GM21528 (cell line): Measurements from ENCODE around the gene NOD2.

Source experiments
- ATAC-seq: cut with Tn5 transposase; IDR thresholded peaks from one replicate; pipeline ENCODE4 v1.9.1; 2021; ENCODE audit warnings: mild to moderate bottlenecking, moderate library complexity; ENCODE audit not compliant: unreplicated experiment, low FRiP score

The NOD2 gene

GRCh38 chr16:50688867-50689266, 4.5 kb upstream of the NOD2 start:
- ATAC-seq, result no peak

- no peak for ATAC-seq
These were observed 3.2 kb upstream of the NOD2 start for GRCh38 chr16:50690177-50690576.

- ATAC-seq, result no peak
These were observed 785 bp upstream of the NOD2 start for GRCh38 chr16:50692644-50692998.

GRCh38 chr16:50694206-50694605, 800 bp downstream of the NOD2 start:
- ATAC-seq, result no peak

GRCh38 chr16:50695017-50696000, 1.9 kb downstream of the NOD2 start:
- no peak for ATAC-seq

GRCh38 chr16:50696126-50696525, 2.7 kb downstream of the NOD2 start:
- no peak for ATAC-seq

GRCh38 chr16:50696575-50697420, 3.4 kb downstream of the NOD2 start:
- ATAC-seq, result peak; percentile 47

GRCh38 chr16:50697421-50697715, 4.0 kb downstream of the NOD2 start:
- no peak for ATAC-seq

GRCh38 chr16:50697881-50698767, 4.7 kb downstream of the NOD2 start:
- peak; percentile 43 for ATAC-seq

GRCh38 chr16:50699326-50700159, 6.1 kb downstream of the NOD2 start:
- no peak for ATAC-seq

GRCh38 chr16:50702725-50703124, 9.3 kb downstream of the NOD2 start:
- no peak for ATAC-seq

GRCh38 chr16:50704245-50704644, 10.8 kb downstream of the NOD2 start:
- no peak for ATAC-seq

- ATAC-seq, result no peak
These were observed 12.2 kb downstream of the NOD2 start for GRCh38 chr16:50705436-50706110.

GRCh38 chr16:50706250-50706649, 12.8 kb downstream of the NOD2 start:
- no peak for ATAC-seq

- no peak for ATAC-seq
These were observed 15.1 kb downstream of the NOD2 start for GRCh38 chr16:50708373-50709060.

- ATAC-seq, result no peak
These were observed 15.8 kb downstream of the NOD2 start for GRCh38 chr16:50709061-50709684.

GRCh38 chr16:50709980-50710379, 16.6 kb downstream of the NOD2 start:
- ATAC-seq, result no peak

GRCh38 chr16:50711040-50711439, 17.6 kb downstream of the NOD2 start:
- no peak for ATAC-seq
